ENCODE measurements around the gene DNAJB5.
"Not testable (repeated sequence)": the region's sequence is repeated elsewhere in the genome, so short reads cannot be mapped to it uniquely, and the experiment has no call there.

The DNAJB5 gene

GRCh38 chr9:34998266-34998665 is 8.7 kb downstream of the DNAJB5 start:
- TF ChIP-seq CTCF (conservative IDR thresholded peaks at IDR 0.05; ENCODE audit: control insufficient read depth, insufficient read depth, low read depth, low read length), result no peak
- no peak for DNase-seq (ENCODE audit: low read depth)
- no peak overlapping the region for H3K4me3 ChIP-seq (ENCODE audit: control insufficient read depth, low read depth, low read length)

- DNase-seq (ENCODE audit: low read depth), result no peak
- TF ChIP-seq CTCF (conservative IDR thresholded peaks at IDR 0.05; ENCODE audit: control insufficient read depth, insufficient read depth, low read depth, low read length), result no peak
- no peak overlapping the region for H3K4me3 ChIP-seq (ENCODE audit: control insufficient read depth, low read depth, low read length)
These were observed 10.0 kb downstream of the DNAJB5 start for GRCh38 chr9:34999576-34999975.

- peak; percentile 83 for DNase-seq (ENCODE audit: low read depth)
These were observed 11.2 kb downstream of the DNAJB5 start for GRCh38 chr9:35000535-35001284.

GRCh38 chr9:35001285-35001677 is 11.7 kb downstream of the DNAJB5 start:
- no peak overlapping the region for H3K4me3 ChIP-seq (ENCODE audit: control insufficient read depth, low read depth, low read length)
- TF ChIP-seq CTCF (conservative IDR thresholded peaks at IDR 0.05; ENCODE audit: control insufficient read depth, insufficient read depth, low read depth, low read length), result no peak
- DNase-seq (ENCODE audit: low read depth), result no peak

More at GRCh38 chr9:35000535-35001284, 11.2 kb downstream of the DNAJB5 start:
- no peak for TF ChIP-seq CTCF (conservative IDR thresholded peaks at IDR 0.05; ENCODE audit: control insufficient read depth, insufficient read depth, low read depth, low read length)
- no peak overlapping the region for H3K4me3 ChIP-seq (ENCODE audit: control insufficient read depth, low read depth, low read length)

GRCh38 chr9:35001803-35002502 is 12.4 kb downstream of the DNAJB5 start:
- DNase-seq (ENCODE audit: low read depth), result peak; percentile 41
- no peak overlapping the region for H3K4me3 ChIP-seq (ENCODE audit: control insufficient read depth, low read depth, low read length)
- no peak for TF ChIP-seq CTCF (conservative IDR thresholded peaks at IDR 0.05; ENCODE audit: control insufficient read depth, insufficient read depth, low read depth, low read length)

- no peak for DNase-seq (ENCODE audit: low read depth)
- TF ChIP-seq CTCF (conservative IDR thresholded peaks at IDR 0.05; ENCODE audit: control insufficient read depth, insufficient read depth, low read depth, low read length), result no peak
- no peak overlapping the region for H3K4me3 ChIP-seq (ENCODE audit: control insufficient read depth, low read depth, low read length)
These were observed 13.1 kb downstream of the DNAJB5 start for GRCh38 chr9:35002623-35003022.

- H3K4me3 ChIP-seq (ENCODE audit: control insufficient read depth, low read depth, low read length); DNase-seq (ENCODE audit: low read depth): not testable (repeated sequence)
These were observed 14.8 kb downstream of the DNAJB5 start for GRCh38 chr9:35004299-35004698.
